Measurements from ENCODE around the gene TMC1. TPM values are rescaled to one million over a fixed set of nuclear protein-coding genes. Genes with fewer than 3 reads are reported as not detected.

TMC1 gene
- total and polyA plus RNA-seq, 2 of the 8 experiments (the other 6 are each of a cell fraction or from before 2014, with no cell fraction given): 0.95 to 0.98 TPM

DNA sequence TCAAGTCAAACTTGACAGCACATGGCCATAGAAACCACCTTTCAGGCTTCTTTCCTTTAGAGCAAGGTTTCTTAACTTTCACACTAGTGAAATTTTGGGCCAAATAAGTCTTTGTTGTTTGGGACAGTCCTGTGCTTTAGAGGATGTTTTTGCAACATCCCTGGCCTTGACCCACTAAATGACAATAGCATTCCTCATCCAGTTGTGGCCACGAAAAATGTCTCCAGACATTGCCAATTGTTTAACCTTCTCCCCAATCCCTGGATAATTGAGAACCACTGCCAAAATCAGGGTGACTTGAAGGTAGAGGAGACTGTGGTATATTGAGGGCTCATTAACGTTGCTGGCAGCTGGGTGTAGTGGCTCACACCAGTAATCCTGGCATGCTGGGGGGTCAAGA is 359.4 kb downstream of the TMC1 start:
- TF ChIP-seq KDM4A (IDR thresholded peaks at IDR 0.05; ENCODE audit: low read depth, low read length, severe bottlenecking): no peak
- no peak for TF ChIP-seq CHD1 (IDR thresholded peaks at IDR 0.05; ENCODE audit: low read depth, low read length)
- TF ChIP-seq SP4 (IDR thresholded peaks at IDR 0.05; ENCODE audit: low read length): no peak
- TF ChIP-seq TAF1 (IDR thresholded peaks at IDR 0.05; ENCODE audit: low read depth, low read length): no peak
- TF ChIP-seq TEAD4 (IDR thresholded peaks at IDR 0.05; ENCODE audit: low read depth, low read length): no peak
- TF ChIP-seq E2F6 (IDR thresholded peaks at IDR 0.05): no peak
- TF ChIP-seq SP2 (IDR thresholded peaks at IDR 0.05; ENCODE audit: low read length): no peak
- TF ChIP-seq TCF12 (IDR thresholded peaks at IDR 0.05; ENCODE audit: low read depth, low read length): no peak
- TF ChIP-seq POU5F1 (IDR thresholded peaks at IDR 0.05; ENCODE audit: low read depth, low read length): no peak
- no peak for TF ChIP-seq FOSL1 (IDR thresholded peaks at IDR 0.05; ENCODE audit: insufficient read depth, low read depth, low read length)
- no peak for TF ChIP-seq POLR2AphosphoS5 (IDR thresholded peaks at IDR 0.05; ENCODE audit: low read depth, low read length)
- TF ChIP-seq NRF1 (IDR thresholded peaks at IDR 0.05; ENCODE audit: low read depth, low read length): no peak
- 93% methylated on average over 2 of the region's 2 CpGs; no CpG with 5 or more reads in 1 of the 2 experiments for WGBS, 2 experiments (ENCODE audit: extremely low coverage in 1 of 2, insufficient coverage in 1 of 2, insufficient read length in 1 of 2, insufficient replicate concordance in 2 of 2, low coverage in 1 of 2, low lambda C conversion rate in 2 of 2, missing lambda C conversion rate in 1 of 2)
- H3K18ac ChIP-seq (ENCODE audit: extremely low read depth, low read length): no peak overlapping the region
- H3K4me1 ChIP-seq (replicated peaks in 1 of 4; ENCODE audit: control insufficient read depth in 3 of 4, insufficient read depth in 4 of 4, low read length in 3 of 4): no peaks in the 10 kb centered on the region
- H2BK120ac ChIP-seq (replicated peaks; ENCODE audit: low read depth, low read length): no peak overlapping the region
- H2BK12ac ChIP-seq (ENCODE audit: low read depth, low read length): no peak overlapping the region
- no peaks in the 10 kb centered on the region for H3K79me2 ChIP-seq (ENCODE audit: control insufficient read depth in 1 of 2, insufficient read depth in 2 of 2, low read length in 2 of 2)
- no peak overlapping the region for H4K5ac ChIP-seq (ENCODE audit: insufficient read length, low read depth, low read length)
- ChIA-PET CTCF (ENCODE audit: partially characterized antibody) (interaction anchor here (0.7 to 1.0 kb wide), 3 partner anchors 9 to 236 kb away, joined by 3 read pairs; no protein-coding TSS in a partner anchor), POLR2A (ENCODE audit: partially characterized antibody) (no interaction called here)
- no peaks in the 10 kb centered on the region for H3K36me3 ChIP-seq (ENCODE audit: control insufficient read depth in 2 of 4, insufficient read depth in 4 of 4, low read length in 3 of 4)
- no peak overlapping the region for H3K56ac ChIP-seq (replicated peaks; ENCODE audit: insufficient read length, low read depth, low read length)
- no peak overlapping the region for H4K8ac ChIP-seq (ENCODE audit: extremely low read depth, insufficient read depth, low read length)
- DNase-seq (ENCODE audit: low read depth in 1 of 2, low spot score in 2 of 2) (no peak), FAIRE-seq (no peak)
- no peak overlapping the region for H2BK5ac ChIP-seq (ENCODE audit: low read depth, low read length)
- H2BK20ac ChIP-seq (ENCODE audit: low read length): no peak overlapping the region
- no peak overlapping the region for H2AFZ ChIP-seq (ENCODE audit: low read length)
- H3K4me3 ChIP-seq (ENCODE audit: extremely low read depth in 1 of 4, insufficient read depth in 2 of 4, low read depth in 3 of 4, low read length in 4 of 4): no peak overlapping the region
- no peaks in the 10 kb centered on the region for H4K20me1 ChIP-seq (replicated peaks in 1 of 2; ENCODE audit: control insufficient read depth in 1 of 2, insufficient read depth in 2 of 2, low read length in 2 of 2)
- no peak overlapping the region for H3K4me2 ChIP-seq (ENCODE audit: insufficient read depth in 1 of 2, low read depth in 2 of 2, low read length in 2 of 2)
- no peak overlapping the region for H2BK15ac ChIP-seq (ENCODE audit: low read length)
- no peak overlapping the region for H3K23ac ChIP-seq (ENCODE audit: insufficient read length)
- no peak overlapping the region for H2AK5ac ChIP-seq (ENCODE audit: low read depth, low read length)
- no peak overlapping the region for H4K91ac ChIP-seq (replicated peaks; ENCODE audit: insufficient read length, low read length)
- H3K79me1 ChIP-seq (ENCODE audit: low read depth, low read length): no peaks in the 10 kb centered on the region
- no peak overlapping the region for H3K9ac ChIP-seq (replicated peaks in 1 of 4; ENCODE audit: extremely low read depth in 1 of 4, low read depth in 3 of 4, low read length in 3 of 4)
- no peak overlapping the region for H3K14ac ChIP-seq (ENCODE audit: insufficient read length)
- H3K4ac ChIP-seq (replicated peaks; ENCODE audit: insufficient read length, low read depth, low read length): no peak overlapping the region
- no peaks in the 10 kb centered on the region; the same call in 1 of the 2 replicates for H3K23me2 ChIP-seq (ENCODE audit: low read depth, low read length)
- H3K9me3 ChIP-seq (ENCODE audit: insufficient read depth in 2 of 2, low read depth in 1 of 2, low read length in 1 of 2): no peaks in the 10 kb centered on the region
- H3K27ac ChIP-seq (ENCODE audit: low read depth, low read length): no peak overlapping the region
- H3K27me3 ChIP-seq (replicated peaks in 1 of 4; ENCODE audit: control insufficient read depth in 3 of 4, extremely low read depth in 1 of 4, insufficient read depth in 3 of 4, low read length in 3 of 4): no peaks in the 10 kb centered on the region

Data from H1 (cell line).